Measurements from ENCODE around the gene FAM156B.

DNA sequence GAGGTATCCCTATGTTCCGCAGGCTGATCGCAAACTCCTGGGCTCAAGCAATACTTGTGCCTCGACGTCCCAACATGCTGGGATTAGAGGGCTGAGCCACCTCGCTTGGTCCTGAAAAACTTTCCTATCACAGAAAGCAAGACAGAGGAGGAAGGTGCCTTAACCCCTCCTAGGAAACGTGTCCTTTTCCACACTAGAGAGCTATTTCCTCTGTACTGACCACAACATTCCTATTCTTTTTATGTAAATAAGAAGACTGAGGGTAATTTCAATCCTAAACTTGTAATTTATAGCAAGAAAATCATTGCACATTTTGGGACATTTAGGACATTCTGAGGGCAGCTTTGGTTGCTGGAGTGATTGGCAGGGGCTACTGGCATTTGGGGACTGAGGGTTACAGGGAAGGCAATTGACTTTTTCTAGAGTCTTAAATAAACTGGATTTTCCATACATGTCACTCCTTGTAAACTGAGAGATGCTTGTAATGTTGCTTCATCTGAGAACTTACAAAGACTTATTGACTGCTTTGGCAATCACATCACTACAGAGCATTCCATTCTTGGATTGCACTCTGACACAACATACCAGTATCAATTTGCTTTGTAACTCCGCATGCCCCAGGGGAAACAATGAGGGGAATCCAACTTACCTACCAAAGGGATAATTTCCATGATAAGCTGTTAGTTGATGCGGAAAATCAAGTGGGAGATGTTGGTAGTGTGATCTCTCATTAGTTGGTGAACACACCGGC, 44.8 kb upstream of the FAM156B start:
- TF ChIP-seq, protein P1, sequence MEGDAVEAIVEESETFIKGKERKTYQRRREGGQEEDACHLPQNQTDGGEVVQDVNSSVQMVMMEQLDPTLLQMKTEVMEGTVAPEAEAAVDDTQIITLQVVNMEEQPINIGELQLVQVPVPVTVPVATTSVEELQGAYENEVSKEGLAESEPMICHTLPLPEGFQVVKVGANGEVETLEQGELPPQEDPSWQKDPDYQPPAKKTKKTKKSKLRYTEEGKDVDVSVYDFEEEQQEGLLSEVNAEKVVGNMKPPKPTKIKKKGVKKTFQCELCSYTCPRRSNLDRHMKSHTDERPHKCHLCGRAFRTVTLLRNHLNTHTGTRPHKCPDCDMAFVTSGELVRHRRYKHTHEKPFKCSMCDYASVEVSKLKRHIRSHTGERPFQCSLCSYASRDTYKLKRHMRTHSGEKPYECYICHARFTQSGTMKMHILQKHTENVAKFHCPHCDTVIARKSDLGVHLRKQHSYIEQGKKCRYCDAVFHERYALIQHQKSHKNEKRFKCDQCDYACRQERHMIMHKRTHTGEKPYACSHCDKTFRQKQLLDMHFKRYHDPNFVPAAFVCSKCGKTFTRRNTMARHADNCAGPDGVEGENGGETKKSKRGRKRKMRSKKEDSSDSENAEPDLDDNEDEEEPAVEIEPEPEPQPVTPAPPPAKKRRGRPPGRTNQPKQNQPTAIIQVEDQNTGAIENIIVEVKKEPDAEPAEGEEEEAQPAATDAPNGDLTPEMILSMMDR (IDR thresholded peaks at IDR 0.05), result no peak
- TF ChIP-seq POLR2A (IDR thresholded peaks at IDR 0.05) (no peak), EP300 (IDR thresholded peaks at IDR 0.05; ENCODE audit: low read depth) (no peak)

Measured in transverse colon (tissue), 3 donors.